Measurements from ENCODE around the gene DIAPH2. TPM values are rescaled to one million over a fixed set of nuclear protein-coding genes. Genes with fewer than 3 reads are reported as not detected.

Gene DIAPH2
- total and polyA plus RNA-seq, 9 of the 15 experiments (the other 6 are each of a cell fraction or from before 2014, with no cell fraction given) = 0.01 to 0.18 (median 0.07) TPM; not detected in 1

DNA sequence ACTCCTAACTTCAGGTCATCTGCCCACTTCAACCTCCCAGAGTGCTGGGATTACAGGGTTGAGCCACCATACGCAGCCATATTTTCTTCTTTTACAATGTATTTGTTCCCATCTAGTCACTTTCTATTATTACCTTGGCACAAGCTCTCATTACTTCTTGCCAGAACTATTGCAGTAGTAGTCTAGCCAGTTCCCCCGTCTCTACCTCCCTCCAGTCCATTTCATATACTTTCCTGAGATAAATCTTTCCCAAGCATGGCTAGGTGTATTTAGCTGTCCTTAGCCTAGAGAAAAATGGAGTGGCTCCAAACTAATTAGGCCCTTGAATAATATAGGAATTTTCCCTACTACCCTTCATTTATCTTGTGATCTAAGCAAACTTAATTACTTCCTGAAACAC, 611.3 kb downstream of the DIAPH2 start:
- Histone ChIP-seq H3K4me2 (ENCODE audit: insufficient read depth, low read length) (no peak overlapping the region), H3K9me1 (ENCODE audit: control insufficient read depth, insufficient read depth, low read length) (no peaks in the 10 kb centered on the region), H3K36me3 (ENCODE audit: control insufficient read depth, insufficient read depth, low read length) (no peaks in the 10 kb centered on the region), H4K20me1 (replicated peaks; ENCODE audit: control insufficient read depth, insufficient read depth, low read length) (no peaks in the 10 kb centered on the region), H2AFZ (ENCODE audit: low read depth, low read length) (no peak overlapping the region), H3K9me3 (replicated peaks; ENCODE audit: control insufficient read depth, insufficient read depth, low read depth, low read length) (no peaks in the 10 kb centered on the region), H3K27me3 (ENCODE audit: control insufficient read depth in 2 of 2, insufficient read depth in 2 of 2, low read length in 2 of 2) (no peaks in the 10 kb centered on the region), H3K4me1 (replicated peaks in 1 of 2; ENCODE audit: control insufficient read depth in 2 of 2, insufficient read depth in 2 of 2, low read length in 2 of 2) (no peaks in the 10 kb centered on the region), H3K27ac (ENCODE audit: extremely low read depth, low read depth, low read length) (no peak overlapping the region), H3K4me3 (no peak overlapping the region), H3K79me2 (ENCODE audit: control insufficient read depth, insufficient read depth, low read length) (no peaks in the 10 kb centered on the region), H3K9ac (ENCODE audit: insufficient read depth in 1 of 2, low read depth in 2 of 2, low read length in 2 of 2) (no peak overlapping the region)
- TF ChIP-seq ARID4B (CRISPR knock-in tag; IDR thresholded peaks at IDR 0.05) = no peak
- TF ChIP-seq ZNF224 (CRISPR knock-in tag; IDR thresholded peaks at IDR 0.05) = no peak
- TF ChIP-seq, protein P1, sequence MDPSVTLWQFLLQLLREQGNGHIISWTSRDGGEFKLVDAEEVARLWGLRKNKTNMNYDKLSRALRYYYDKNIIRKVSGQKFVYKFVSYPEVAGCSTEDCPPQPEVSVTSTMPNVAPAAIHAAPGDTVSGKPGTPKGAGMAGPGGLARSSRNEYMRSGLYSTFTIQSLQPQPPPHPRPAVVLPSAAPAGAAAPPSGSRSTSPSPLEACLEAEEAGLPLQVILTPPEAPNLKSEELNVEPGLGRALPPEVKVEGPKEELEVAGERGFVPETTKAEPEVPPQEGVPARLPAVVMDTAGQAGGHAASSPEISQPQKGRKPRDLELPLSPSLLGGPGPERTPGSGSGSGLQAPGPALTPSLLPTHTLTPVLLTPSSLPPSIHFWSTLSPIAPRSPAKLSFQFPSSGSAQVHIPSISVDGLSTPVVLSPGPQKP (CRISPR knock-in tag; IDR thresholded peaks at IDR 0.05) = no peak
- no peak for TF ChIP-seq CREBBP (IDR thresholded peaks at IDR 0.05; ENCODE audit: low read depth, low read length)
- no peak for TF ChIP-seq MLX (CRISPR knock-in tag; conservative IDR thresholded peaks at IDR 0.05)
- TF ChIP-seq SLC30A9 (CRISPR knock-in tag; IDR thresholded peaks at IDR 0.05) = no peak
- no peak for TF ChIP-seq AFF4 (CRISPR knock-in tag; IDR thresholded peaks at IDR 0.05)
- no peak for TF ChIP-seq NR1H2 (CRISPR knock-in tag; IDR thresholded peaks at IDR 0.05)
- FAIRE-seq (no peak), ATAC-seq (no peak), DNase-seq (ENCODE audit: extremely low read depth in 1 of 4, low spot score in 3 of 4) (no peak)
- WGBS (ENCODE audit: insufficient coverage, low coverage, missing lambda C conversion rate) = 25% methylated on average over 1 of the region's 2 CpGs
- no TSS peak for BruUV-seq (replicated peaks)
- ChIA-PET CTCF (ENCODE audit: low intra/inter-chr PET ratio) (no interaction called here), POLR2A (interaction anchor here (0.6 kb wide), 1 partner anchor 11 kb away, joined by 4 read pairs; no protein-coding TSS in a partner anchor)
- intact Hi-C loops (cut with micrococcal nuclease) = no loop called here
- in situ Hi-C loops (cut with MboI) = no loop called here
